NCI-H146 treated with DMSO at 0.1 percent for 48 hours (cell line): ENCODE measurements around the gene SPPL2B.
A peak's percentile ranks its signal among the peaks of the same experiment; 100 is the strongest.
"Not testable (repeated sequence)": the region's sequence is repeated elsewhere in the genome, so short reads cannot be mapped to it uniquely, and the experiment has no call there.

Experiments used
- DNase-seq: peaks from one replicate; lab custom pipeline; 2025; ENCODE audit not compliant: unreplicated experiment; lab: John Stamatoyannopoulos, UW

Gene SPPL2B

DNA sequence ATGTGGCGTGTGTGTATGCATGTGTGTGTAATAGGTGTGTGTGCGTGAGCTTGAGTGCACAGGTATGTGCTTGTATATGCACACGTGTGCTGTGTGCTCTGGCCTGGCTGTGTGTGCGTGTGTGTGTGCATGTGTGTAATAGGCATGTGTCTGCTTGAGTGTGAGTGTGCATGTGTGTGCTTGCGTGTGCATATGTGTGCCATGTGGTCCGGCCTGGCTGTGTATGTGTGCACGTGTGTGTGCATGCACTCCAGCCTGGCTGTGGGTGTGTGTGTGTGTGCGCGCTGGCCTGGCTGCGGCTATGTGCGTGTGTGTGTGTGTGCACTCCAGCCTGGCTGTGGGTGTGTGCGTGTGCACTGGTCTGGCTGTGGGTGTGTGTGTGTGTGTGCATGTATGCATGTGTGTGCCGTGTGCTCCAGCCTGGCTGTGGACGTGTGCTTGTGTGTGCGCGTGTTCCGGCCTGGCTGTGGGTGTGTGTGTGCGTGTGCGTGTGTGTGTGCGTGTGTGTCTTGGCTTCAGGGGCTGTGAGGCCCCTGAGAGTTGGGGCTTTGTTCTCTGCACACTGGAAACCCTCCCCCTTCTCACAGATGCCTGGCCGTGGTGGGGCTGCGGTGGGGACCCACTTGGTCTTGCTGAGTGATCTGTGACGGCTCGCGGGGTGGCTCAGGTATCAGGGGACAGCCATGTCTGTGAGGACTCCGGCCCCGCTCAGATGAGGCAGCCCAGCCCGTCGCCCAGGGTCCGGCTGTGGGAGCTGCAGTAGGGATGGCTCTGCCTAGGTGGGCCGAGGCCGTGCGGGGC lies 8.2 kb downstream of the SPPL2B start:
- DNase-seq = no peak

DNA sequence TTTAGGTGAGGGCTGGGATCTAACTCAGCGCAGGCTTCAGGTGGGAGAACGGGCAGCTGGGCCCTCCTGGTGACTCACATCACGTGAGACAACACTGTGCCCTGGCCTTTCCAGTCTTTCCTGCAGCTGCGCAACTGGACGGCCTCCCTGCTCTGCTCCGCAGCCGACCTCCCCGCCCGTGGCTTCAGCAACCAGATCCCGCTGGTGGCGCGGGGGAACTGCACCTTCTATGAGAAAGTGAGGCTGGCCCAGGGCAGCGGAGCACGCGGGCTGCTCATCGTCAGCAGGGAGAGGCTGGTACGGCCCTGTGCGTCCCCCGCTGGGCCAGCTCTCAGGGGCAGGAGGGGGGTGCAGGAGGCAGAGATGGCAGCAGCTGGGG lies 8.8 kb downstream of the SPPL2B start:
- no peak for DNase-seq

DNA sequence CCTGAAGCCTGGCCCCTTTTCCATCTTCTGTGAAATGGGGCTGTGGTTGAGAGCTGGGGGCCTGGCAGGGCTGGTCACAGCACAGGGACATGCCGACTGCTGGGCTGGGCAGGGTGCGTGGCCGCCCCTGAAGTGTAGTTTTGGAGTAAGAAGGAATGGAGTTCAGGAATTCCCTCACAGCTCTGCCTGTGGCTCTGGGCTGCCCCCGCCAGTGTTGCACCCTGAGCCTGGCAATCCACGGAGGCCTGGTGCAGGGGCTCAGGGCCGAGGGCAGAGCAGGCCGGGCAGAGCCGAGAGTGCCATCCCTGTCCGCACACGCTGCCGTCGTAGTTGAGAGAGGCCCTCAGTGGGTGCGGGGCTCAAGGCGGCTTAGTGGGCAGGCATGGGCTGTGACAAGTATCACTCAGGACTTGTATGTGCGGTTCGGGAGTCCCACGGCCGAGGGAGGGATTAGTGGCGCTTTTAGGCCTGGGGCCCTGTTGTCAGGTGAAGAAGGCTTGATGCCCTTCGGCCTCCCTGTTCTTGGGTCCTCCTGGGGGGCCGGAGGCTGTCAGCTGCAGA lies 9.7 kb downstream of the SPPL2B start:
- DNase-seq = no peak

DNA sequence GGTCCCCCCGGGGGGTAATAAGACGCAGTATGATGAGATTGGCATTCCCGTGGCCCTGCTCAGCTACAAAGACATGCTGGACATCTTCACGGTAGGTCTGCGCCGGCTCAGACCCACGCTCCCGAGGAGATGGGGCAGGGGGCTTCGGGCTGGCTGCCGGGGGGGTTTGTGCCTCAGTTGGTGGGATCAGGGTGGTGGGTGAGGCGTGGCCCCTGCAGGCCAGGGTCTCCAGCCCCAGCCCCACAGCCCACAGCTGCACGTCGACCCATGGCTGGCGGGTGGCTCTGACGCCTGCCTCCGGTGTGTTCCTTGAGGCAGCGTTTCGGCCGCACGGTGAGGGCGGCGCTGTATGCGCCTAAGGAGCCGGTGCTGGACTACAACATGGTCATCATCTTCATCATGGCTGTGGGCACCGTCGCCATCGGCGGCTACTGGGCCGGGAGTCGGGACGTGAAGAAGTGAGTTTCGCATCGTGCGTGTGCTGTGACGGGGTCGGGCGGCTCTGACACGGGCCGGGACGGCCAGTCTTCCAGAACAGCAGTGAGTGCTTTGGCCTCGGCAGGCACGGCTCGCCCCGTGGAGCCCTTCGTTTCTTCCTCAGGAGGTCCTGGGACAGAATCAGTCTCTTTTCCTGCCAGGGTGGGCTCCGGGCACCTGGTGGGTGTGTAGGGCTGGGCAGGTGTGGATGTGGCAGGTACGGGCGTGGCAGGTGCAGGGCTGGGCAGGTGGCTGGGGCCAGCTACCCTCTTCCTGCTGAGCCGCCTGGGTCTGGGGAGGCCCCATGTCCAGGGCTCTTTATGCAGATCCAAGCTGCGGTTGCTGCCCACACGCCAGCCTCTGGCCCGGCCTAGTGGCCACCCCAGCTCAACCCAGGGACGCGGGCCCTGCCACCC lies 10.5 kb downstream of the SPPL2B start:
- DNase-seq = no peak

DNA sequence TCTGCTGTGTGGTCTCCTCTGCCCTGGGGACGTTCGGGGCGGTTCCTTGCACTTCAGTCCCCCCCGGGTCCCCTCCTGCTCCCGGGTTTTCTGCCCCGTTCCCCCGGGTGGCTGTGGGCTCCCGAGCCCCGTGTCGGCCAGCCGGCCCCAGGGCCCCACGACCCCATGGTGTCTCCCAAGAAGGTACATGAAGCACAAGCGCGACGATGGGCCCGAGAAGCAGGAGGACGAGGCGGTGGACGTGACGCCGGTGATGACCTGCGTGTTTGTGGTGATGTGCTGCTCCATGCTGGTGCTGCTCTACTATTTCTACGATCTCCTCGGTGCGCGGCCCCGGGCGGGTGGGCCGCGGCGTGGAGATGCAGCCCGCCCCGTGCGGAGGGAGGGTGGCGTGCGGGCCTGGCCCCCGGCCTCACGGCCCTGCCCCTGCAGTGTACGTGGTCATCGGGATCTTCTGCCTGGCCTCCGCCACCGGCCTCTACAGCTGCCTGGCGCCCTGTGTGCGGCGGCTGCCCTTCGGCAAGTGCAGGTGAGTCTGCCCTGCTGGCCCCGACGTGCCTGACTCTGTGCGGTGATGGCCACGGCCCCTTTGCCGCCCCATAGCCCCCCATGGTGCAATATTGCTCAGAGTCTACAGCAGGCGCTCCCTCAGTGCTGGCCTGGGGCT lies 11.3 kb downstream of the SPPL2B start:
- DNase-seq = no peak

DNA sequence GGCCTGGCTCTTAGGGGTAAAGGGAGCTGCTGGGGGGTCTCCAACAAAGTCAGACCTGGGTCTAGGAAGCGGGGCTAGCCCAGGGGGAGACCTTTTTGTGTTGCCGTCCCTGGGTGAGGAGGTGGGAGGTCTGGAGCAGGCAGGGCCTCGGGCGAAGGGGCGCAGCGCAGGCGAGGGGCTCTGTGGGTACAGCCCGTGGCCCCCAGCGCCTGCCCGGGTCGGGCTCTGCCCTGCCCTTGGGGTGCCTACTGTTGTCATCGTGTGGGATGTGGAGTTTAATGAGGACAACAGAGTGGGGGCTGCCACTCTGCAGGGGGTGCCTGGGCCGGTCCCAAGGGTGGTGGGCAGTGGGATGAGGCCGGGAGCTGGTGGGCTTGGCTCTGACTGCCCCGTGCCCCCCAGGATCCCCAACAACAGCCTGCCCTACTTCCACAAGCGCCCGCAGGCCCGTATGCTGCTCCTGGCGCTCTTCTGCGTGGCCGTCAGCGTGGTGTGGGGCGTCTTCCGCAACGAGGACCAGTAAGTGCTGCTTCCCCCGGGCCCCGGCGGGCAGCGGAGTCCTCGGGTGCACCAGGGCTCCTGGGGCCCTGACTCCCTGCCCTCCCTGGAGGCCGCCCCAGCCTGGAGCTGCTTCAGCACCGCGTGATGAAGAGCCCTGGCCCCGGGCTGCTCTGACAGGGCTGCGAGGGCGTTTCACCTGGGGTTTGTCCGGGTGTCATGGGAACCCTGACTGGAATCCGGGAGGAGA lies 12.2 kb downstream of the SPPL2B start:
- no peak for DNase-seq

DNA sequence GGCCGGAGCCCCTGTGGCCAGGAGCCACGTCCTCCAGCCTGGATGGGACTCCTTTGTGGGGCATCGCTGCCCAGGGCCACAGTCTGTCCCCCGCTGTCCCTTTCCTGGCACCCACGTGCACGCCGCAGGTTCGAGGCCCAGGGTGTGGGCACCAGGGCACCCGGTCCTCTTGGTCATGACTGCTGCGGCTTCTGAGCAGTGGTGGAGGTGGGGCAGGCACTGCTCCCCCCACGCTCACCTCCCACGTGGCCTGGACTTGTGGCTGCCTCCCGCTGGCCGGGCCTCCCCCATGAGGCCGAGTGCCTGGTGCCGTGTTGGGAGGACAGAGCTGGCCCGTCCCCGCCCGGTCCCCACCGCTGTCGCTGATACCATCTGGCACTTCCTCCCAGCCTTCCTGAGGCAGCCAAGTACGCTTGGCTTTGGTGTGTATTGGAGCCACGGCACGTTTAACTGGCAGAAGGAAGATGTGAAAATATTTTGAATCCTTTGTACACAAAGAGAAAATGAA lies 12.8 kb downstream of the SPPL2B start:
- DNase-seq = no peak

DNA sequence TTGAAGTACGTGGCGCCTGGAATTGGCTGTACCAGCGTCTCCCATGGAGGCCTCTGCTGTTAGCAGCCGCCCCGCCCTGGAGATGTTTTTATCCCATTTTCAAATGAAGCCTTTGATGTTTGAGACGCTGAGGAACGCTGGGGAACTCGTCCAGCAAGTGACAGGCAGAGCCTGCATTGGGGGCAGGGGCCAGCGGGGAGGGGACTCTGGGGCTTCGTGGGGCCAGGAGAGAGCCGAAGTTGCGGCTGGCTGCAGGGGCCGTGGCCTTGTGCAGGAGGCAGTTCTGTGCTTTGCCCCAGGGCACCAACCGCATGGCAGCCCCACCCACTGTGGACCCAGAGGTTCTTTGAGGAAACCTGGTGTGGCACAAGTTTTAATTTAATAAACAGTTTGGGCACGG lies 13.5 kb downstream of the SPPL2B start:
- no peak for DNase-seq

DNA sequence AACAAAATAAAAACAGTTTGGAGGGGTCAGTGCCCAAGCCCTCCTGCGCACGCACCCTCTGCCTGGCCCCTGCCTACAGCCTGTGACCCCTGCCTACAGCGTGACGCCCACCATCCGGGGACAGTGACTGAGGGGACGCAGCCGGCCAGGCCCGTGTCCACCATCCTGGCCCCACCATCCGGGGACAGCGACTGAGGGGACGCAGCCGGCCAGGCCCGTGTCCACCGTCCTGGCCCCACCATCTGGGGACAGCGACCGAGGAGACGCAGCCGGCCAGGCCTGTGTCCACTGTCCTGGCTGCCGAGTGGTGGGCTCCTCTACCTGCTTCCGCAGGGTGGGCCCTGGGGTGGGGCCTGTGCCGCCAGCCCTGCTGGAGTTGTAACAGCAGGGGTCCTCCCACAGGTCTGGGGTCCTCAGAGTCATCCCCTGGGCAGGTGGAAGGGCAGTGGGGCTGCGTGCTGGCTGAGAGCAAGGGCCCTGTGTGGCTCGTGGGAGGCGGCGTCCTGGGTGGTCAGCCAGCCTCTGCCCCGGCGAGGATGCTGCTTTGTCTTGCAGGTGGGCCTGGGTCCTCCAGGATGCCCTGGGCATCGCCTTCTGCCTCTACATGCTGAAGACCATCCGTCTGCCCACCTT lies 14.3 kb downstream of the SPPL2B start:
- DNase-seq = no peak

DNA sequence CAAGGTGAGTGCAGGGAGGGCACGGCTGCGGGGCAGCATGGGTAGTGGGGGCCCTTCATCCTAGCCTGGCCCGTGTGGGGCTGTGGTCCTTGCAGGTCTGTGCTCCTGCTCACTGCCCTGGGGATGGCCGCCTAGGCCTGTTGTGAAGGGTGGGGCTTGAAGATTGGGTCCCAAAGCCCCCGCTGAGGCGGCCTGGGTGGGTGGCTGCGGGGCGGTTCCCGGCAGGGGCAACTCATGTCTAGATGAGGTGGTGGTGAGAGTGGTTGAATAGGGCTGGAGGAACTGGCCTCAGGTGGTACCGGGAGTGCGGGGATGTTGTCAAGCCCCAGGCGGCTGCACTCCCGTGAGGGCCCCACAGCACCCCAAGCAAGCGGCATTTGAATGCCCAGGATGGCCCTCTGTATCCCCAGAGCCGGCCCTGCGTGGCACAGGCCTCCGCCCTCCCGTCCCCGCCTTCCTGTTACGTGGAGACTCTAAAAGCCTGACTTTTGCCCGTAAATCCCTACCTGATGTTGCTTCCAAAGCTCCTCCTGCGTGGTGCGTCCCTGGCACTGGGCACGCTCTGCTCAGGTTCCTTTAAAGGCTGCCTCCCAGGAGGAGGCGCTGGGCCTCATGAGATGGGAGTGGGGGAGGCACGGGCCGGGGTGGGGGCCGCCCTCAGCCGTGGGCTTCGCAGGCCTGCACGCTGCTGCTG lies 15.0 kb downstream of the SPPL2B start:
- no peak for DNase-seq

DNA sequence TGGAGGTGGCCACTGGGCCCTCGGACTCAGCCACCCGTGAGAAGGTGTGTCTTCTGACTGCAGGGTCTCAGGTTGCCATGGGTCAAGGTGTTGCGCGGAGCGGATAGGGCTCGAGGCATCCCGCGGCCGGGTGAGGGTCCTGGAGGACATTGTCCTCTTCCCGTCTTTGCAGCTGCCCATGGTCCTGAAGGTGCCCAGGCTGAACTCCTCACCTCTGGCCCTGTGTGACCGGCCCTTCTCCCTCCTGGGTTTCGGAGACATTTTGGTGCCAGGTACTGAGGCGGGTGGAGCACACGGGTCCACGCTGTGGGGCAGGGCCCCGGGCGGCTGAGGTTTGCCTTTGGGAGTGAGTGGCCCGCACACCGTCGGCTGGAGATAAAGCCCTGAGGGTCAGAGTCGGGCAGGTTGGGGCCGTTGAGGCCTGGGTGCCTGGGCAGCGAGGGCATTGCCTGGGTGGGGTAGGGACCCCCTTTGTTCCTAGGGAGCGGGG lies 15.9 kb downstream of the SPPL2B start:
- no peak for DNase-seq

DNA sequence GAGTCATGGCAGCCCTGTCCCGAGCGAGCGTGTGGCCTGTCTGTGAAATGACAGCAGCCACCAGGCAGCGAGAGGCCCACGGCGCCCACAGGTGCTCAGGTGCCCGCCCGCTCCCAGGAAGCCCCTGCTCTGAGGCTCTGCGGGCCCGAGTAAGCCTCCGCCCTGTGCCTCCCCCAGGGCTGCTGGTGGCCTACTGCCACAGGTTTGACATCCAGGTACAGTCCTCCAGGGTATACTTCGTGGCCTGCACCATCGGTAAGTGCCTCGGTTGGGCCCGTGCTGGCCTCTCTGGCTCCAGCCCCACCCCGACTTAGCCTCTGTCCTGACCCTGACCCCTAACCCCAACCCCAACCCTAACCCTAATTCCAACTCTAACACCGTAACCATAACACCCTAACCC lies 16.6 kb downstream of the SPPL2B start:
- DNase-seq = no peak

DNA sequence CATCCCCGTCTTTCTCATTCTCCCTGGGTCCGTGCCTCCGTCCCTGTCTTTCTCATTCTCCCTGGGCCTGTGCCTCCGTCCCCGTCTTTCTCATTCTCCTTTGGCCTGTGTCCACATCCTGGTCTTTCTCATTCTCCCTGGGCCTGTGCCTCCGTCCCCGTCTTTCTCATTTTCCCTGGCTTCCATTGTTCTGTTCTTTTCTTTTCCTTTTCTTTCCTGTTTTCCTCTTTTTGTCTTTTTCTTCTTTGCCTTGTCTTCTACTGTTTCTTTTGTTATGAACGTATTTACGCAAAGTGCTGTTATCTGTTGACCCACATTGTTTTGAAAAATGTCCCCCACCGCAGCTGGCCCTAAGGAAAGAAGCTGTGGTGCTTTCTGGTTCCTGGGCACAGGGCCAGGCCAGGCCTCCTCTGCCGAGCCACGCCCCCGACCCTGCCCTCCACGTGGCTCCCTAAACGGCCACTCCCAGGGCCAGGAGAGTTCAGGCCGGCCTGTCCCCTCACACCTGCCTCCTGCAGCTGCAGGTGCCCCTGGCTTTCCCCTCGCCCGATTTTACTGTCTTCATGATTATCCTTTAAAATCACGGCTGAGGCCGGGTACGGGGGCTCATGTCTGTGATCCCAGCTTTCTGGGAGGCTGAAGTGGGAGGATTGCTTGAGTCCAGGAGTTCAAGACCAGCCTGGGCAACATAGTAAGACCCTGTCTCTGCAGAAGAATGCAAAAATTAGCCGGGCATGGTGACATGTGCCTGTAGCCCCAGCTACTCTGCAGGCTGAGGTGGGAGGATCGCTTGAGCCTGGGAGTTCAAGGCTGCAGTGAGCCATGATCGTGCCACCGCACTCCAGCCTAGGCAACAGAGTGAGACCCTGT lies 17.5 kb downstream of the SPPL2B start:
- peak; percentile 12 for DNase-seq

DNA sequence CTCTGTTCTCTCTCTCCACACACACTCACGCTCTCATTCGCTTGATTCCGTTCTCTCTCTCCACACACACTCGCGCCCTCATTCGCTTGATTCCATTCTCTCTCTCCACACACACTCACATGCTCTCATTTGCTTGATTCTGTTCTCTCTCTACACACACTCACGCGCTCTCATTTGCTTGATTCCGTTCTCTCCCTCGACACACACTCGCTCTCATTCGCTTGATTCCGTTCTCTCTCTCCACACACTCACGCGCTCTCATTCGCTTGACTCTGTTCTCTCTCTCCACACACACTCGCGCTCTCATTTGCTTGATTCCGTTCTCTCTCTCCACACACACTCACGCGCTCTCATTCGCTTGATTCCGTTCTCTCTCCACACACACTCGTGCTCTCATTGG lies 21.3 kb downstream of the SPPL2B start:
- not testable (repeated sequence) for DNase-seq

DNA sequence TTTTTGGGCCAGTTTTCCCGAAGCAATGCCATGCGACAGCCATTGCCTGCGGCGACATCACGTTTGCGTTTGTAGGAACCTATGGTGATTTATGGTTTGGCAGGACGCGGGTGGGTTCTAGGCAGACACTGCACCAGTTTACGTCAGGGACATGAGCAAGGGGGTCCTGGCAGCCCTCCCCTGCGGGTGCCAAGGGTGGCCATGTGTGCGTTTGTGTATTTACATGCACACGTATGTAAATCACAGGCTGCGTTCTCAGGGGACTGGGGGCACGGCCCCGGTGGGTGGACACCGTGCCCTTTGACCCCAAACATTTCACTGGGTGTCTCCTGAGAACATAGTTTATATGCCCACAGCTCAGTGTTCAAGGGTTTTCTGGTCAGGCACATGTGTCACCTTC lies 22.2 kb downstream of the SPPL2B start:
- no peak for DNase-seq

DNA sequence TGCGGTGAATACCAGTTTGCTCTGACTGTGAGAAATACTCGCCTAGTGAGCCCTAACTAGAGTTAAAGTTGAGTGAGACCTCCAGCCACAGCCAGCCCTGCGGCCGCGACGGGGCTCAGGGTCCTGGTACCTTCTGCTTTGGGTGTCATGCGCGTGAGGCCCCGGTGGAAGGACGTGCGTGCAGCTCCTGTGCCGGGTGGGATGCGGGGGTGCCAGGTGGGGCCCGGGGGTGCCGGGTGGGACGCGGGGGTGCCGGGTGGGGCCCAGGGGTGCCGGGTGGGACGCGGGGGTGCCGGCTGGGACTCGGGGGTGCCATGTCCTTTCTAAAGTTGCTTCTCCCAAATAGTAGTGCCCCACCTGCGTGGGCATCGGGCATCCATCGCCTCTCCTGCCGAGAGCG lies 23.1 kb downstream of the SPPL2B start:
- no peak for DNase-seq

DNA sequence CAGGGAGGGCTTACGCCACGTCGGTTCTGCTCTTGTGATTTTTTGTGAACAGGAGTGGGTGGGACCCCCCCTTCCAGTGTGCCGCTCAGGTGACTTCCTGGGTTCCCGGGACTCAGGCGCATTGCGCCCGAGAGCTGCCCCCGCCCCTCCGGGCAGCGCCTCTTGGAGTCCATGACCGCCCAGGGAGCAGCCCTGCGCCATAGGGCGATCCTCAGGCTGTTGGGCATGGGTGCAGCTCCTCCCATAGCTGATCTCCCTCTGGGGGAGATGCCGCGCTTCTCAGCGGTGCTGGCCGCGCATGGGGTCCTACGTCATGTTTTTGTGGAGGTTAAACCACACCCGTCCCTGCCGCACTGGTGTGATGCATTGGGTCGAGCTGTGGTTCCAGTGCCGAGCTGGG lies 23.6 kb downstream of the SPPL2B start:
- DNase-seq = no peak

DNA sequence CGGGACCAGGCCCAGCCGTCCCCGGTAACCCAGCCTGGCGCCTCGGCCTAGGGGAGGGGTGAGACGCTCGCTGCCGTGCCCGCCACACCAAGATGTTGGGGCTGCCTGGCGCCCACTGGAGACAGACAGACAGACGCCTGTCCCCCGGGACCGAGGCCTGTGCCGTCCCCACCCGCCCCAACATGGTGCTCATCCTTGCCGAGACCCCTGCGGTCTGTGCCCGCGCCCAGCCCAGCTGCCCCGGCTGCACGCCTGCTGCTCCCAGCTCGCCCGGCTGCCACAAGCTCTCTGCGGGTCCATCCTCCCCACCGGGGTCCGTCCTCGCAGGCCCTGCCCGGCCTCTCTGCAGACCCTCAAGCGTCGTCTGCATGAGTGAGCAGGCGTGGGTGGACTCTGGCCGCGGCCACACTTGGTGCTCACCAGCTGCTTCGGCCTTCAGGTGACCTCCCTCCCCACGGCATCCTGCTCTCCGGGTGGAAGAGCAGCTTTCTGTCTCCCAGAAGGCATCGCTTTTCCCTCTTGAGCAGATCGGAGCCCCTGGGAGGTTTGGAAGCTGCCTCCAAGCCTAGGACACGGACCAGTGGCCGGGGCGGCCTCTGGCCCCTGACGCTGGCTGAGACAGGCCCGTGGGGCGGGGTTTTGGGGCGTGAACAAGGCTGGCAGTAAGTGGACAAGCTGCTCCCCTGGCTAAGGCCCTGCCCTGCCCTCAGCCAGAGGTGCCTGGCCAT lies 24.8 kb downstream of the SPPL2B start:
- DNase-seq = no peak
